ENCODE data around the gene NKD1.
A peak's percentile ranks its signal among the peaks of the same experiment; 100 is the strongest.

Gene NKD1

DNA sequence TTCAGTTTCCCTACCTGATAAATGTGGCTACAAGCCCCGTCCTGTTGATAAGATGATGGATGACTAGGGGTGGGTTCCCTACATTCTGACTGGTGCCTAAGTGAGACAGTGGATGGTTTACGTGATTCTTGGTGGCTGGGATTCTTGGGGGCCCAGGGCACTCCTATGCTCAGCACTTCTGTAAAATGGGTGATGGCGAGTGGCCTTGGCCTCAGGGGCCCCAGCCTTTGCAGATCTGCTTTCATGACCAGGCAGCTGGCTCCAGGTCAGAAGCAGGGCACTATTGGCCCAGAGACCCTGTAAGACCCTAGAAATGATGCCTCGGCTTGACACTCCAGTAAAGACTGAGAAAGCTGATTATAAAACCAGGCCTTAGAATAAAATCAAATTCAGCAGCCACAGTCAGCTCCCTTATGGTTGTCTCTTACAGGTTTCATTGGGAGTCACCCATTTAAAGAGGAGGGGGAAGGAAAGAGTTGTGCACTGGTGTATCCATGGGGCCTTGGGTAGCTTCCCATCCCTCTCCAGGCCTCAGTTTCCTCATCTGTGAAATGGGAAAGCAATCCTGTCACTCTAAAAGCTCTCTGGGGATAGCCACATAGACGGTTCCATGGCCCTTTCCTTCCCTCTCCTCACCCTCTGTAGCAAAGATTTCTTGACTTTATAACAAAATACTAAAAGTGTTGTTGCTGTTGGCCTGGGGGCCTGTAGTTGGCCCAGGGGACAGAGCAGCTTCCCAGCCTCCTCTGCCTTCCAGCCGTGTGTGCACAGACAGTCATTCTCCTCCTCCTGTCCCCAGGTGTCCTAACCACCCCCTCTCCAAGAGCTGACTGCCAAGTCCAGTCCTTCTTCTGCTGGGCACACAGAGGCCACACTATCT is 131.7 kb downstream of the NKD1 start:
- DNase-seq: no peak

- DNase-seq: no peak
These were observed 132.3 kb downstream of the NKD1 start for GRCh38 chr16:50680556-50680893.

GRCh38 chr16:50681021-50681885 is 133.1 kb downstream of the NKD1 start, which contains the start of gene SNX20:
Gene SNX20 (minus strand): TSS chr16:50681312. CDS start chr16:50677526, 3,786 bp downstream.
- peak; percentile 76 for DNase-seq

DNA sequence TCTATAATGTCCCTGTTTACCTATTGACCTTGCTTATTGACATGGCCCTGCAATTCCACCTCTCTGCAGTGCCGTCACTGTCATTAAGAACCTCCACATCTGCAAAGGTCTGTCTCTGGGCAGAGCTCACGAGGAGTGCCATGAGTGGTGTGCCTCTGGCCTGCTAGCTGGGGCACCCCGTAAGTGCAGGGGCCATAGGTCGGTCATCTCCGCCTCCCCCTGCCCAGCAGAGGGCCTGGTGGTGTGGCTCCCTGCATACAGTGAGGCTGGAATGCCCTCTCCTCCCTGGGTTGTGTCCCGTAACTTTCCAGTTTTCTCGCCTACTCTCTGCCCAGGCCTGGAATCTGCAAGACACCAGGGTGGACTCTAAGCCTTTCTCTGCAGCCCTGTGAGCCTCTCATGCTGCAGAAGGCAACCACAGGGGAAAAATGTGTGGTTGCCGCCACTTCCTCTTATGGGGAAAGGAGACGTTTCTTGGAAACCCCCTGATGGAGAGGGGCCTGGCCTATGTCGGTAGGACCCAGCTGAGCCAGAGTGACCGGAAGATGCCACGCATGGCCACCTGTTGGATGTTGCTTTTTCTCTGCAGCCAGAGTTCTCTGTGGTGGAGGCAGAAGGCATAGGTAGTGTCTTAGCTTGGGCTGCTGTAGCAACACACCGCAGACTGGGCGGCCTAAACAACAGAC is 135.6 kb downstream of the NKD1 start:
- DNase-seq: peak; percentile 60

DNA sequence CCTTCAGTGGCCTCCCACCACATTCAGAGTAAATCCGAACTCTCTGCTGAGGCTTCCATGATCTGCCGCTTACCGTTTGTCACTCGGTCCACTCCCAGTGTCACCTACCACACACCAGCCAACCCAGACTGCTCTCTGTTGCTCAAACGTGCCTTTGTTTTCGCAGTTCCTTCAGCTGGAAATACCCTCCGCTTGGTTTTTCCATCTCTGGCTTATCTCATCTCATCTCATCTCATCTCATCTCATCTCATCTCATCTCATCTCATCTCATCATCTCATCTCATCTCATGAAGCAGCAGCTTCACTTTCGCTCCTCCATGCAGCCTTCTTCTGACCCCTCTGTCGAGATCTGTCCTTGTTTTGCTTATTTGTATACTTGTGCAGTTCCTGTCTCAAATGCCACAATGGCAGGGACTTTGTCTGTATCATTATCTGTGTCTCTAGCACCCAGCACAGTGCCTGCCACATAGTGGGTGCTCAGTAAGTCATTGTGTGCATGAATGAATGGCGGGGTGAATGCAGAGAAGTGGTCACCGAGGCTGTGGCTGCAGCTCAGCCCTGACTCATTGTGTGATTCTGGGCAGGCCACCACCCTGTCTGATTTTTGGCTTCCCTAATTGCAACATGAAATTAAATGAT is 136.7 kb downstream of the NKD1 start:
- DNase-seq: no peak

- no peak for DNase-seq
These were observed 137.4 kb downstream of the NKD1 start for GRCh38 chr16:50685462-50686063.

DNA sequence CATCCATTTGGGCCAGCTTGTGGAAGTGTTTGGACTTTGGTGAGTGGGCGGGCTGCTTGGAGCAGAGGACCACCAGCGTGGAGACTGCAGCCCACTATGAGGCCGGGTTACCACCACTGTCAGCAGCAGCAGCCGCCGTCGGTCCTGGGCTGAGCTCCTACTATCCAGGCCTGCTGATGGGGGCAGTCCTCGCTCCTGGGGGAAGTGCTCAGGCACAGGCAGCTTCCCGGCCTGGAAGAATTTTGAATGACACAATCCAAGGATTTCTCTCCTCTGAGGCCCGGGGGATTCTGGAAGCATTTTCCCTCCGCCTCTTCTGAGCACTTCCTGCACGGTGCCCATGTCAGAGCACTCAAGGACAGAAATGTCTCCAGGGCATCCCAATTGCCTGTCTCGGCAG is 139.9 kb downstream of the NKD1 start:
- DNase-seq: no peak

GRCh38 chr16:50688867-50689266 is 140.7 kb downstream of the NKD1 start:
- no peak for DNase-seq

DNA sequence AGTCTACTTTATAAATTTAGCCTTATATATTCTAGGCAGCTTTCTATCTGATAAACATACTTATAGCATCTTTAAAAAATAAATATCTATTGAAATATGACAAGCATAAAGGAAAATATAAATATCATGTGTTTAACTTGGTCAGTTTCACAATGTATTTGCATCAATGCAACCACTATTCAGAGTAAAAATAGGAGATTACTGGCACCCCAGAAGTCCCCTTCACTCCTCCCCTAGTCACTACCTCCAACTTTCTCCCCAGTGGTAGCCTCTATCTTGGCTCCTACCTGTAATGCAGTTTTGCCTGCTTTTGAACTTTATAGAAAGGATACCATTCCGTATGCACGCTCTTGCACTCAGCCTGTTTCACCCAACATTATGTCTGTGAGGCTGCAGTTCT is 142.0 kb downstream of the NKD1 start:
- no peak for DNase-seq

DNA sequence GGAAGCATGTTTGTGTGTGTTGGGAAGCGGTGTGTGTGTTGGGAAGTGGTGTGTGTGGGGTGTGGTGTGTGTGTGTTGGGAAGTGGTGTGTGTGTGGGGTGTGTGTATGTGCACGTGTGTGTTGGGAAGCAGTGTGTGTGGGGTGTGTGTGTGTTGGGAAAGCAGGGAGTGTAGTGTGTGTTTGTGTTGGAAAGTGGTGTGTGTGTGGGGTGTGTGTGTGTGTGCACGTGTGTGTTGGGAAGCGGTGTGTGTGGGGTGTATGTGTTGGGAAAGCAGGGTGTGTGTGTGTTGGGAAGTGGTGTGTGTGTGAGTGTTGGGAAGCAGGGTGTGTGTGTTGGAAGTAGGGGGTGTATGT is 144.4 kb downstream of the NKD1 start:
- DNase-seq: no peak

- peak; percentile 25 for DNase-seq
These were observed 145.0 kb downstream of the NKD1 start, which contains the start of gene NOD2 for GRCh38 chr16:50692999-50693781. Gene NOD2 (plus strand): TSS chr16:50693606. CDS start chr16:50699496, 5,890 bp downstream.

DNA sequence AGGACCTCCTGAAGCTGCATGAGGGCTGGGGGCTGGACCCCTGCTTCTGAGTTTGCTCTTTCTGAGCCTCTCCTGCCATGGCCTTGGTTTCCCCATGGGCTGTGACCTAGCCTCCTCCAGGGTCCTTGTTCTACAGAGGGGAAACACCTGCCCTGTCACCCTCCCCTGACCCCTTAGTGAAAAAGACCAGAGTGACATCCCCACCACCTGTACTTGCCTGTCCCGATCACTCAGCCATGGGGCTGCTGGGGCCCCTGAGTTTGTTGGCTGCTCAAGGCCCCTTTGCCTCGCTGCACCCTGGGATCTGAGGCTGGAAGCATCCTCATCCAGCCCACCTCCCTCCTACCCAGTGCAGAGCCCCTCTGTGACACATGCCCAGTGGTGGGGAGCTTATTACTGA is 146.0 kb downstream of the NKD1 start:
- no peak for DNase-seq

- DNase-seq: no peak
These were observed 147.1 kb downstream of the NKD1 start for GRCh38 chr16:50695017-50696000.

DNA sequence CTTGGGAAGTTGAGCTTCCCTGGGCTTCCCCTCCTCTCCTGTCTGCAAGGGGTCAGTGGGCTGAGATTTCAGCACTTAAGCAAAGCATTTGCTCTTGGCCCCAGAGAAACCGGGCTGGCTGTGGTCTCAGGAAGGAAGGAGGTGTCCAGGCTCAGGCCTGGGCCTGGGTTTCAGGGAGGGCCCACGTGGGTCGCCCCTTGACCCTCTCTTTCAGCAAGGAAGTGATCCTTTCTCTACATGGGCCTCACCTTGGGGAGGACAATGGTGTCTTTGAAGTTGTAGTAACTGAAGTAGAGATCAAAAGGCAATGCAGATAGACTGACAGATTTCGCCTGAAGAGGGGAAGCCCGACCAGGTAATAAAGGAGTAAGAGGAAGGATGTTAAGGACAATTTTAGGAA is 147.9 kb downstream of the NKD1 start:
- DNase-seq: no peak

GRCh38 chr16:50696575-50697420 is 148.6 kb downstream of the NKD1 start:
- peak; percentile 68 for DNase-seq

DNA sequence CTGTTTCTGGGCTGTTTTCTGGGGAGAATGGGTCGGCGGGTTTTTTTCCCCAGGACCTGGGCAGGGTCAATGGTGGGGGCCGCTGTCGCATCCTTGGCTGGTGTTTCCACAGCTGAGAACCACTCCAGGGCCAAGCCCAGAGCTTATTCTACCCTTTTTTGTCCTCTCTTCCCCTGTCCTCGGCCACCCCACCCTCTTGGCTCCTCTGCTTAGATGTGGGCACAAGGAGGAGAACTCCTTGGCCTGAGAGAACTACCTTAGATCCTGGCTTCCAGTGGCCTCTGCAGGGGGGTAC is 149.2 kb downstream of the NKD1 start:
- no peak for DNase-seq

GRCh38 chr16:50697881-50698767 is 149.9 kb downstream of the NKD1 start:
- DNase-seq: peak; percentile 49
